ENCODE measurements around the gene GALNTL6. TPM values are rescaled to one million over a fixed set of nuclear protein-coding genes. Genes with fewer than 3 reads are reported as not detected.

GALNTL6 gene
- total RNA-seq, 2 donors from 2014 or later: 0.08 TPM; not detected in 1

GRCh38 chr4:172818901-172819300 is 1005.7 kb downstream of the GALNTL6 start:
- Histone ChIP-seq H3K4me1 (no peaks in the 10 kb centered on the region), H3K36me3 (no peaks in the 10 kb centered on the region), H3K27ac (no peak overlapping the region), H3K4me3 (no peak overlapping the region), H3K9me3 (no peaks in the 10 kb centered on the region), H3K27me3 (no peaks in the 10 kb centered on the region)
- no peak for DNase-seq (ENCODE audit: low spot score)
- no peak for TF ChIP-seq CTCF (IDR thresholded peaks at IDR 0.05)

GRCh38 chr4:172819353-172819752 is 1006.1 kb downstream of the GALNTL6 start:
- Histone ChIP-seq H3K27me3 (no peaks in the 10 kb centered on the region), H3K27ac (no peak overlapping the region), H3K4me1 (no peaks in the 10 kb centered on the region), H3K36me3 (no peaks in the 10 kb centered on the region), H3K9me3 (no peaks in the 10 kb centered on the region), H3K4me3 (no peak overlapping the region)
- TF ChIP-seq CTCF (IDR thresholded peaks at IDR 0.05): no peak
- DNase-seq (ENCODE audit: low spot score): no peak

- Histone ChIP-seq H3K27me3 (no peaks in the 10 kb centered on the region), H3K4me3 (no peak overlapping the region), H3K9me3 (no peaks in the 10 kb centered on the region), H3K27ac (no peak overlapping the region), H3K4me1 (no peaks in the 10 kb centered on the region), H3K36me3 (no peaks in the 10 kb centered on the region)
- no peak for TF ChIP-seq CTCF (IDR thresholded peaks at IDR 0.05)
- no peak for DNase-seq (ENCODE audit: low spot score)
These were observed 1009.1 kb downstream of the GALNTL6 start for GRCh38 chr4:172822331-172822730.

GRCh38 chr4:172826346-172826745 is 1013.1 kb downstream of the GALNTL6 start:
- Histone ChIP-seq H3K9me3 (no peaks in the 10 kb centered on the region), H3K36me3 (no peaks in the 10 kb centered on the region), H3K4me1 (no peaks in the 10 kb centered on the region), H3K27me3 (no peaks in the 10 kb centered on the region), H3K27ac (no peak overlapping the region), H3K4me3 (no peak overlapping the region)
- DNase-seq (ENCODE audit: low spot score): no peak
- TF ChIP-seq CTCF (IDR thresholded peaks at IDR 0.05): no peak

- Histone ChIP-seq H3K4me1 (no peaks in the 10 kb centered on the region), H3K27me3 (no peaks in the 10 kb centered on the region), H3K27ac (no peak overlapping the region), H3K9me3 (no peaks in the 10 kb centered on the region), H3K36me3 (no peaks in the 10 kb centered on the region), H3K4me3 (no peak overlapping the region)
- DNase-seq (ENCODE audit: low spot score): no peak
- no peak for TF ChIP-seq CTCF (IDR thresholded peaks at IDR 0.05)
These were observed 1013.7 kb downstream of the GALNTL6 start for GRCh38 chr4:172826861-172827260.

GRCh38 chr4:172830295-172830764 is 1017.1 kb downstream of the GALNTL6 start:
- no peaks in the 10 kb centered on the region for H3K9me3 ChIP-seq
- DNase-seq (ENCODE audit: low spot score): no peak
- no peaks in the 10 kb centered on the region for H3K27me3 ChIP-seq
- no peaks in the 10 kb centered on the region for H3K36me3 ChIP-seq
- TF ChIP-seq CTCF (IDR thresholded peaks at IDR 0.05): peak in 1 of 2 donors; percentile 72
- H3K4me3 ChIP-seq: no peak overlapping the region
- no peaks in the 10 kb centered on the region for H3K4me1 ChIP-seq
- no peak overlapping the region for H3K27ac ChIP-seq
